HG03520 (cell line): ENCODE data around the gene INTS6L.

Source experiments
- ATAC-seq: cut with Tn5 transposase; IDR thresholded peaks from one replicate; pipeline ENCODE4 v1.9.1; 2021; ENCODE audit warnings: mild to moderate bottlenecking, moderate library complexity; ENCODE audit not compliant: unreplicated experiment

Gene INTS6L

GRCh38 chrX:135520553-135521404, at the start of gene INTS6L:
Gene INTS6L (plus strand): TSS chrX:135520660. CDS start chrX:135520993, 333 bp downstream.
- ATAC-seq: peak; percentile 76

- ATAC-seq: no peak
Observed at GRCh38 chrX:135476378-135476777, 44.1 kb upstream of the INTS6L start.

GRCh38 chrX:135477576-135477975, 42.9 kb upstream of the INTS6L start:
- no peak for ATAC-seq

GRCh38 chrX:135480076-135480475, 40.4 kb upstream of the INTS6L start:
- ATAC-seq: no peak

- no peak for ATAC-seq
Observed at GRCh38 chrX:135481696-135482179, 38.7 kb upstream of the INTS6L start.

GRCh38 chrX:135484641-135485289, 35.7 kb upstream of the INTS6L start:
- ATAC-seq: no peak

GRCh38 chrX:135489542-135489941, 30.9 kb upstream of the INTS6L start:
- peak; percentile 90 for ATAC-seq

- ATAC-seq: no peak
Observed at GRCh38 chrX:135490979-135491514, 29.4 kb upstream of the INTS6L start.

- no peak for ATAC-seq
Observed at GRCh38 chrX:135494453-135494852, 26.0 kb upstream of the INTS6L start.

GRCh38 chrX:135497736-135498135, 22.7 kb upstream of the INTS6L start:
- no peak for ATAC-seq

GRCh38 chrX:135498236-135498635, 22.2 kb upstream of the INTS6L start:
- no peak for ATAC-seq

- ATAC-seq: no peak
Observed at GRCh38 chrX:135505351-135505750, 15.1 kb upstream of the INTS6L start.

GRCh38 chrX:135509885-135510284, 10.6 kb upstream of the INTS6L start:
- ATAC-seq: no peak

- no peak for ATAC-seq
Observed at GRCh38 chrX:135512508-135513129, 7.8 kb upstream of the INTS6L start.

- ATAC-seq: no peak
Observed at GRCh38 chrX:135513130-135513515, 7.3 kb upstream of the INTS6L start.

- no peak for ATAC-seq
Observed at GRCh38 chrX:135516376-135516775, 4.1 kb upstream of the INTS6L start.

GRCh38 chrX:135518161-135518560, 2.3 kb upstream of the INTS6L start:
- no peak for ATAC-seq

GRCh38 chrX:135520022-135520552, 373 bp upstream of the INTS6L start:
- ATAC-seq: no peak

- peak; percentile 51 for ATAC-seq
Observed at GRCh38 chrX:135521405-135522131, 1.1 kb downstream of the INTS6L start.

- ATAC-seq: no peak
Observed at GRCh38 chrX:135522132-135522530, 1.7 kb downstream of the INTS6L start.
